Tibial nerve (tissue), 4 donors: Measurements from ENCODE around the gene PSMD13. TPM values are rescaled to one million over a fixed set of nuclear protein-coding genes. Genes with fewer than 3 reads are reported as not detected.

Experiments used
- DNase-seq, 2 donors: peaks; one replicate each; pipeline ENCODE4 v3.0.0-alpha.2; 2019; ENCODE audit warnings: low spot score in 2 of 2
- H3K27ac ChIP-seq, 4 donors: fragments of 200-600 bp; sonication (generic) in 3 of 4; one replicate each; pipeline ENCODE4 v1.5.1; 2017 to 2019; ENCODE audit warnings: mild to moderate bottlenecking in 1 of 4
- H3K27me3 ChIP-seq, 2 donors: fragments of 200-600 bp; sonication (generic) in 1 of 2; one replicate each; pipeline versions ENCODE4 v1.5.1 to v1.6.0; 2017 to 2019
- H3K36me3 ChIP-seq, 3 donors: fragments of 200-600 bp; sonication (generic); one replicate each; pipeline ENCODE4 v1.5.1; 2018 to 2019
- H3K4me1 ChIP-seq, 4 donors: fragments of 200-600 bp; sonication (generic) in 3 of 4; one replicate each; pipeline ENCODE4 v1.5.1; 2017 to 2019
- H3K4me3 ChIP-seq, 4 donors: fragments of 200-600 bp; sonication (generic) in 3 of 4; one replicate each; pipeline ENCODE4 v1.5.1; 2017 to 2019; ENCODE audit warnings: mild to moderate bottlenecking in 1 of 4, moderate library complexity in 1 of 4
- H3K9me3 ChIP-seq, 4 donors: fragments of 200-600 bp; sonication (generic) in 3 of 4; one replicate each; pipeline ENCODE4 v1.5.1; 2017 to 2019
- CTCF ChIP-seq, 5 experiments: fragments of 200-600 bp in 3 of 5; fragments of 450-650 bp in 2 of 5; sonication (generic) in 3 of 5; IDR thresholded peaks; one replicate each; pipeline ENCODE4 v1.5.1; 2016 to 2019; ENCODE audit warnings: antibody characterized with exemption in 5 of 5, mild to moderate bottlenecking in 3 of 5, moderate library complexity in 2 of 5
- EP300 ChIP-seq, 2 donors: sonication (generic); formaldehyde crosslinking; IDR thresholded peaks; one replicate each; pipeline ENCODE4 v1.6.1; 2017; ENCODE audit warnings: antibody characterized with exemption in 2 of 2, mild to moderate bottlenecking in 1 of 2
- POLR2A ChIP-seq, 2 donors: fragments of 450-650 bp; IDR thresholded peaks; one replicate each; pipeline ENCODE4 v1.6.1; 2017; ENCODE audit warnings: antibody characterized with exemption in 2 of 2, mild to moderate bottlenecking in 2 of 2, moderate library complexity in 2 of 2
- WGBS, 2 donors: methylation state at CpG; one replicate each; pipeline ENCODE4 v1.1.5; 2018; 5-methylcytosine and 5-hydroxymethylcytosine counted together
- total RNA-seq, 4 donors: library from RNA; depleted of rRNA; stranded (reverse); fragments of >200 nt; gene quantifications; one replicate each; pipeline ENCODE4 v1.1.0, GENCODE V29; 2016

PSMD13 gene
- total RNA-seq, 4 donors from 2014 or later = 72.0 to 136 (median 120) TPM

DNA sequence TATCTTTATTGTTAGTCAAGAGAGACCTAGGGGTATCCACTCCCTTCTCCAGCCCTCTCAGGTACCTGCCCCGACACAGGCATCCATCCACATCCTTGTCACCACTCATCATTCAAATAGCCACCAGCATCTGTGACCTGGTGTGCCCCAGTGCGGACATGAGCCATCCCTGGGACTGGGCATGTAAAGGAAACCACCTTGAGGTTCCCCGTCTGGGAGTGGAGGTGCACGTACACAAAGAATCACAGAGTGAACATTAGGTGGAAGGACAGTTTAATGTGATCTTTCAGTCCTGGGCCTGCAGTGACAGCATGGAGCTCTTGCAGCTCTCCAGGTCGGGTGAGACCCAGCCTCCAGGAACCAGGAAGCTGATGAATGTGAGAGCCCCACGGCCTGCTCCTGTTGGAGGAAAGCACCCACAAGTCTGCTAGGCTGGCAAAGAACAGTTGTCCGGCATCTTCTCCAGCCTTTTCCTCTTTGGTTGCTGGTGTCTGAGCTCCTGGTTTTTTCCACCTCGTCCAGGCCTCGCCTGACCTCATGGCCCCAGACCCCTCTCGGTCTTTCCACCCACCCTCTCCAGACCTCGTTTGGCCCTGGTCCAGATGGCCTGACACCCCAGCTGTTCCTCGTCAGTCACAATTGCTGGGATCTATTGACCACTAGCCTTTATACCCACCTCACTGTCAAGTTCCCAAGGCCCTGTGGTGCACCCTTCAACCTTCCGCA is 16.5 kb downstream of the PSMD13 start:
- no peak overlapping the region for H3K4me3 ChIP-seq
- H3K27ac ChIP-seq = no peak overlapping the region
- no peak for DNase-seq
- WGBS, 2 donors = 64 to 67% methylated on average over 13 of the region's 13 CpGs
- no peak for TF ChIP-seq EP300 (IDR thresholded peaks at IDR 0.05)
- TF ChIP-seq CTCF (IDR thresholded peaks at IDR 0.05) = no peak
- TF ChIP-seq POLR2A (IDR thresholded peaks at IDR 0.05) = no peak
- H3K27me3 ChIP-seq = no peaks in the 10 kb centered on the region
- no peaks in the 10 kb centered on the region for H3K9me3 ChIP-seq
- H3K4me1 ChIP-seq = peaks cover 0 to 9% (median 0%) of the 10 kb centered on the region in 4 donors
- peaks cover 0 to 56% (median 24%) of the 10 kb centered on the region in 3 donors for H3K36me3 ChIP-seq

GRCh38 chr11:253886-254270 is 17.1 kb downstream of the PSMD13 start:
- TF ChIP-seq POLR2A (IDR thresholded peaks at IDR 0.05) = no peak
- no peak for TF ChIP-seq CTCF (IDR thresholded peaks at IDR 0.05)
- TF ChIP-seq EP300 (IDR thresholded peaks at IDR 0.05) = no peak
- peaks cover 0 to 9% (median 0%) of the 10 kb centered on the region in 4 donors for H3K4me1 ChIP-seq
- WGBS, 2 donors = 72 to 75% methylated on average over 5 of the region's 5 CpGs
- no peak overlapping the region for H3K4me3 ChIP-seq
- no peak overlapping the region for H3K27ac ChIP-seq
- peaks cover 0 to 50% (median 19%) of the 10 kb centered on the region in 3 donors for H3K36me3 ChIP-seq
- H3K9me3 ChIP-seq = no peaks in the 10 kb centered on the region
- H3K27me3 ChIP-seq = no peaks in the 10 kb centered on the region
- DNase-seq = no peak

- H3K4me3 ChIP-seq = no peak overlapping the region
- H3K36me3 ChIP-seq = peaks cover 0 to 37% (median 8%) of the 10 kb centered on the region in 3 donors
- H3K27ac ChIP-seq = no peak overlapping the region
- no peak for DNase-seq
- no peaks in the 10 kb centered on the region for H3K27me3 ChIP-seq
- WGBS, 2 donors = 37 to 46% methylated on average over 3 of the region's 3 CpGs
- H3K4me1 ChIP-seq = peaks cover 0 to 9% (median 0%) of the 10 kb centered on the region in 4 donors
- no peaks in the 10 kb centered on the region for H3K9me3 ChIP-seq
- no peak for TF ChIP-seq EP300 (IDR thresholded peaks at IDR 0.05)
- no peak for TF ChIP-seq CTCF (IDR thresholded peaks at IDR 0.05)
- TF ChIP-seq POLR2A (IDR thresholded peaks at IDR 0.05) = no peak
Observed at GRCh38 chr11:255176-255575, 18.4 kb downstream of the PSMD13 start.

- DNase-seq = no peak
- Histone ChIP-seq H3K27me3 (no peaks in the 10 kb centered on the region), H3K4me1 (peaks cover 0 to 3% (median 0%) of the 10 kb centered on the region in 4 donors), H3K27ac (no peak overlapping the region), H3K4me3 (no peak overlapping the region), H3K9me3 (no peaks in the 10 kb centered on the region), H3K36me3 (peaks cover 0 to 31% (median 8%) of the 10 kb centered on the region in 3 donors)
- TF ChIP-seq EP300 (IDR thresholded peaks at IDR 0.05) (no peak), POLR2A (IDR thresholded peaks at IDR 0.05) (no peak), CTCF (IDR thresholded peaks at IDR 0.05) (no peak)
- 93% methylated on average over 2 of the region's 2 CpGs for WGBS, 2 donors
Observed at GRCh38 chr11:255816-256215, 19.0 kb downstream of the PSMD13 start.

- no peak for TF ChIP-seq CTCF (IDR thresholded peaks at IDR 0.05)
- TF ChIP-seq EP300 (IDR thresholded peaks at IDR 0.05) = no peak
- TF ChIP-seq POLR2A (IDR thresholded peaks at IDR 0.05) = no peak
- no peak overlapping the region for H3K27ac ChIP-seq
- WGBS, 2 donors = 71 to 78% methylated on average over 14 of the region's 14 CpGs
Observed at GRCh38 chr11:256952-257737, 20.4 kb downstream of the PSMD13 start.

More at GRCh38 chr11:256952-257737, 20.4 kb downstream of the PSMD13 start:
- Histone ChIP-seq H3K36me3 (peaks cover 0 to 18% (median 0%) of the 10 kb centered on the region in 3 donors), H3K9me3 (no peaks in the 10 kb centered on the region), H3K4me3 (no peak overlapping the region), H3K27me3 (no peaks in the 10 kb centered on the region), H3K4me1 (no peaks in the 10 kb centered on the region)
- DNase-seq = no peak
